Natural killer cell (primary cell): ENCODE measurements around the gene UST. TPM values are rescaled to one million over a fixed set of nuclear protein-coding genes. Genes with fewer than 3 reads are reported as not detected.
A peak's percentile ranks its signal among the peaks of the same experiment; 100 is the strongest.

Experiments used
- ATAC-seq, 3 donors: fragments of 150-1000 bp in 2 of 3; fragments of 200-7000 bp in 1 of 3; cut with Tn5 transposase; 1 replicate in 1 of 3; 2 replicates in 2 of 3; pipeline ENCODE4 v1.10.0; 2021; ENCODE audit warnings: mild to moderate bottlenecking in 2 of 3, moderate library complexity in 2 of 3
- DNase-seq, 2 donors: peaks; one replicate each; pipeline versions ENCODE4 v3.0.0 to v3.0.0-alpha.2; 2013 to 2021; ENCODE audit warnings: mixed read lengths in 1 of 2
- H3K27ac ChIP-seq: one replicate; pipeline ENCODE4 v1.5.1; 2013; ENCODE audit warnings: mild to moderate bottlenecking, low read length
- H3K27me3 ChIP-seq: one replicate; pipeline ENCODE4 v1.6.1; 2013; ENCODE audit warnings: low read length; ENCODE audit not compliant: control insufficient read depth, insufficient read depth
- H3K36me3 ChIP-seq: one replicate; pipeline ENCODE4 v1.6.1; 2013; ENCODE audit warnings: low read length; ENCODE audit not compliant: control insufficient read depth, insufficient read depth
- H3K4me1 ChIP-seq: one replicate; pipeline ENCODE4 v1.6.1; 2013; ENCODE audit warnings: low read length; ENCODE audit not compliant: control insufficient read depth, insufficient read depth
- H3K4me3 ChIP-seq: one replicate; pipeline ENCODE4 v1.5.1; 2013; ENCODE audit warnings: low read length
- H3K9me3 ChIP-seq: one replicate; pipeline ENCODE4 v1.6.1; 2013; ENCODE audit warnings: low read length; ENCODE audit not compliant: control insufficient read depth, insufficient read depth
- H3K27ac Mint-ChIP-seq, 2 donors: one replicate each; pipeline ENCODE4 v1.8.0; 2022; ENCODE audit warnings: mild to moderate bottlenecking in 2 of 2, mixed read lengths in 2 of 2, moderate library complexity in 1 of 2
- H3K27me3 Mint-ChIP-seq, 2 donors: one replicate each; pipeline ENCODE4 v1.8.0; 2022; ENCODE audit warnings: low read depth in 2 of 2, mixed read lengths in 2 of 2
- H3K36me3 Mint-ChIP-seq: one replicate; pipeline ENCODE4 v1.8.0; 2022; ENCODE audit warnings: mixed read lengths
- H3K4me1 Mint-ChIP-seq, 2 donors: one replicate each; pipeline ENCODE4 v1.8.0; 2022; ENCODE audit warnings: mixed read lengths in 2 of 2
- H3K4me3 Mint-ChIP-seq: one replicate; pipeline ENCODE4 v1.8.0; 2022; ENCODE audit warnings: mild to moderate bottlenecking, moderate library complexity, mixed read lengths
- H3K9me3 Mint-ChIP-seq, 2 donors: one replicate each; pipeline ENCODE4 v1.8.0; 2022; ENCODE audit warnings: mixed read lengths in 2 of 2
- WGBS: methylation state at CpG from one replicate; pipeline ENCODE4 v1.1.7; 2013; ENCODE audit warnings: missing lambda C conversion rate; ENCODE audit not compliant: insufficient coverage; 5-methylcytosine and 5-hydroxymethylcytosine counted together
- intact Hi-C: fragments of 100-400 bp; cut with micrococcal nuclease; formaldehyde crosslinking; loops from one replicate; pipeline ENCODE4 v1.14.2; 2022
- total RNA-seq, 4 donors: library from RNA; stranded (reverse); fragments of 120-200 nt in 1 of 4; gene quantifications; one replicate each; pipeline versions ENCODE4 v1.2.3 to v1.2.4, GENCODE V29; 2013 to 2022
- TF ChIP-seq, protein P1 (sequence below): fragments of 200-600 bp; IDR thresholded peaks from one replicate; pipeline ENCODE4 v1.8.0; 2022; ENCODE audit warnings: antibody characterized with exemption

The UST gene
- total RNA-seq, 3 donors from 2014 or later (not counting 1 experiment from before 2014, with no cell fraction given), result 6.3 to 11.9 (median 10.6) TPM

DNA sequence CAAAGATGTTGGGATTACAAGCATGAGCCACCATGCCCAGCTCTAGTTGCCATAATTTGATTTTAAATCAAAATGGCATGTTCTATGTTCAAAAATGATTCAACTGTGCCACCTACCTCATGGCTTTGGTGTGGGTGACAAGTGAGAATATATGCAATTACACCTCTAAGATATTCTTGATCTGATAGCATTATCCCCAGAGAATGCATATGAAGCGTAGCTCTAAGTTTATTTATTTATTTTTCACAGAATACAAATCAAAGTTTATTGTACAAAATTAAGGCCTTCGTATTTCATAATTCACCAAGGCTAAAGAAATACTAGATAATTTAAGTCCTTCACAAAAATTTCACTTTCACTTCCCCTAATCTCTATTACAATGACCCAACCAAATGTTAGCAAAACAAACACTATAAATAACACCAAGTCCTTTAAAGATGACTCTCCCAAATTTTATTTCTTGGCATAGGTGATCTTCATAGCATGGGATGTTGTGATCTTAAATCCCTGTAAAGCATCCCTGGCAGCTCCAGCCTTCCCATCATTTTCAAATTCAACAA is 364.8 kb downstream of the UST start:
- WGBS, result 55% methylated on average over 1 of the region's 2 CpGs
- no peaks in the 10 kb centered on the region for H3K9me3 Mint-ChIP-seq
- Histone ChIP-seq H3K27ac (no peak overlapping the region), H3K9me3 (no peaks in the 10 kb centered on the region), H3K4me1 (peaks cover 13% of the 10 kb centered on the region), H3K36me3 (no peaks in the 10 kb centered on the region), H3K4me3 (no peak overlapping the region), H3K27me3 (no peaks in the 10 kb centered on the region)
- intact Hi-C loops, result no loop called here
- no peak overlapping the region for H3K4me3 Mint-ChIP-seq
- ATAC-seq (no peak), DNase-seq (no peak)
- peaks cover 12 to 13% of the 10 kb centered on the region in 2 donors for H3K4me1 Mint-ChIP-seq
- H3K36me3 Mint-ChIP-seq, result no peaks in the 10 kb centered on the region
- TF ChIP-seq, protein P1, sequence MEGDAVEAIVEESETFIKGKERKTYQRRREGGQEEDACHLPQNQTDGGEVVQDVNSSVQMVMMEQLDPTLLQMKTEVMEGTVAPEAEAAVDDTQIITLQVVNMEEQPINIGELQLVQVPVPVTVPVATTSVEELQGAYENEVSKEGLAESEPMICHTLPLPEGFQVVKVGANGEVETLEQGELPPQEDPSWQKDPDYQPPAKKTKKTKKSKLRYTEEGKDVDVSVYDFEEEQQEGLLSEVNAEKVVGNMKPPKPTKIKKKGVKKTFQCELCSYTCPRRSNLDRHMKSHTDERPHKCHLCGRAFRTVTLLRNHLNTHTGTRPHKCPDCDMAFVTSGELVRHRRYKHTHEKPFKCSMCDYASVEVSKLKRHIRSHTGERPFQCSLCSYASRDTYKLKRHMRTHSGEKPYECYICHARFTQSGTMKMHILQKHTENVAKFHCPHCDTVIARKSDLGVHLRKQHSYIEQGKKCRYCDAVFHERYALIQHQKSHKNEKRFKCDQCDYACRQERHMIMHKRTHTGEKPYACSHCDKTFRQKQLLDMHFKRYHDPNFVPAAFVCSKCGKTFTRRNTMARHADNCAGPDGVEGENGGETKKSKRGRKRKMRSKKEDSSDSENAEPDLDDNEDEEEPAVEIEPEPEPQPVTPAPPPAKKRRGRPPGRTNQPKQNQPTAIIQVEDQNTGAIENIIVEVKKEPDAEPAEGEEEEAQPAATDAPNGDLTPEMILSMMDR, result no peak
- H3K27me3 Mint-ChIP-seq, result peaks cover 0 to 4% of the 10 kb centered on the region in 2 donors
- H3K27ac Mint-ChIP-seq, result no peak overlapping the region

DNA sequence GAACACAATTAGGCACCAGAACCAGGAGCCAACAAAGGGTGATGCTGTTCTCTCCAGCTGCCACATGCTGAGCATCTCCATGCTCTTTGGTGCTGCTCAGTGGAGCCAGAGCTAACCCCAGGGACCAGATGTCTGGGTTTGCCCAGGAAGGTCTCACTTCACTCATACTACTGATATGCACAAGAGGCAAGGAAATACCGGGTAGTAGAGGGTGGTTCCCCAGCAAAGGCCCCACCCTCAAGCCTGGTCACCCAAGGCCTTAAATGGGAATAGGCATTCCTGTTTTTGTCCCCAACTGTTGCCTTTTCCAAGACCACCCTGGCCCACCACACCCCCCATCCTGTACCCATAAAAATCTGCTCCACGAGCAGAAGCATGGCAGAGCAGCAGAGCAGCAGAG is 366.1 kb downstream of the UST start:
- Mint-ChIP-seq H3K9me3 (no peaks in the 10 kb centered on the region), H3K36me3 (no peaks in the 10 kb centered on the region), H3K27ac (peak overlapping the region in 1 of 2 donors; percentile 21), H3K4me3 (no peak overlapping the region), H3K27me3 (peaks cover 0 to 6% of the 10 kb centered on the region in 2 donors), H3K4me1 (peaks cover 12 to 13% of the 10 kb centered on the region in 2 donors)
- Histone ChIP-seq H3K27me3 (no peaks in the 10 kb centered on the region), H3K36me3 (no peaks in the 10 kb centered on the region), H3K9me3 (no peaks in the 10 kb centered on the region), H3K27ac (no peak overlapping the region), H3K4me3 (no peak overlapping the region), H3K4me1 (peaks cover 13% of the 10 kb centered on the region)
- intact Hi-C loops, result no loop called here
- ATAC-seq (no peak), DNase-seq (no peak)
- WGBS, result 71% methylated on average over 2 of the region's 2 CpGs
- TF ChIP-seq, protein P1, result no peak

GRCh38 chr6:149114167-149114566 is 367.3 kb downstream of the UST start:
- no peaks in the 10 kb centered on the region for H3K36me3 ChIP-seq
- DNase-seq (no peak), ATAC-seq (no peak)
- peaks cover 0 to 6% of the 10 kb centered on the region in 2 donors for H3K27me3 Mint-ChIP-seq
- intact Hi-C loops, result no loop called here
- H3K9me3 ChIP-seq, result no peaks in the 10 kb centered on the region
- H3K4me3 ChIP-seq, result no peak overlapping the region
- 94% methylated on average over 3 of the region's 4 CpGs for WGBS
- H3K9me3 Mint-ChIP-seq, result no peaks in the 10 kb centered on the region
- peaks cover 12 to 13% of the 10 kb centered on the region in 2 donors for H3K4me1 Mint-ChIP-seq
- peaks cover 13% of the 10 kb centered on the region for H3K4me1 ChIP-seq
- no peak overlapping the region for H3K27ac Mint-ChIP-seq
- H3K27me3 ChIP-seq, result no peaks in the 10 kb centered on the region
- H3K27ac ChIP-seq, result no peak overlapping the region
- TF ChIP-seq, protein P1, result no peak
- H3K4me3 Mint-ChIP-seq, result no peak overlapping the region
- H3K36me3 Mint-ChIP-seq, result no peaks in the 10 kb centered on the region
